ENCODE data around the gene SLC26A8. TPM values are rescaled to one million over a fixed set of nuclear protein-coding genes. Genes with fewer than 3 reads are reported as not detected.

The SLC26A8 gene
- total and polyA plus RNA-seq, 2 of the 13 experiments (the other 11 are each of a cell fraction or from before 2014, with no cell fraction given): 0.46 TPM; not detected in 1

DNA sequence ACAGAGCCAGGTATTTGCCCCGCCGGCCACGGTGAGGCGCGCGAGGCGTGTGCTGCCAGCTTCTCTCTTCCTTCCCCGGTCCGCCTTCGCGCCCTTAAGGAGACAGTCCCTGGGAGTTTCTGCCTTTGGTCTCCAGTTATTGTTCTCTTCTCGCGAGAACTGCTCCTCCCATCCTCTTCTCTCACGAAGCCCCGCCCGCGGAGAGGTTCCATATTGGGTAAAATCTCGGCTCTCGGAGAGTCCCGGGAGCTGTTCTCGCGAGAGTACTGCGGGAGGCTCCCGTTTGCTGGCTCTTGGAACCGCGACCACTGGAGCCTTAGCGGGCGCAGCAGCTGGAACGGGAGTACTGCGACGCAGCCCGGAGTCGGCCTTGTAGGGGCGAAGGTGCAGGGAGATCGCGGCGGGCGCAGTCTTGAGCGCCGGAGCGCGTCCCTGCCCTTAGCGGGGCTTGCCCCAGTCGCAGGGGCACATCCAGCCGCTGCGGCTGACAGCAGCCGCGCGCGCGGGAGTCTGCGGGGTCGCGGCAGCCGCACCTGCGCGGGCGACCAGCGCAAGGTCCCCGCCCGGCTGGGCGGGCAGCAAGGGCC is 3.2 kb upstream of the SLC26A8 start, which contains the start of gene MAPK14 (continued):
- no peak for TF ChIP-seq ZNF549 (CRISPR knock-in tag; IDR thresholded peaks at IDR 0.05)
- TF ChIP-seq, protein P1, sequence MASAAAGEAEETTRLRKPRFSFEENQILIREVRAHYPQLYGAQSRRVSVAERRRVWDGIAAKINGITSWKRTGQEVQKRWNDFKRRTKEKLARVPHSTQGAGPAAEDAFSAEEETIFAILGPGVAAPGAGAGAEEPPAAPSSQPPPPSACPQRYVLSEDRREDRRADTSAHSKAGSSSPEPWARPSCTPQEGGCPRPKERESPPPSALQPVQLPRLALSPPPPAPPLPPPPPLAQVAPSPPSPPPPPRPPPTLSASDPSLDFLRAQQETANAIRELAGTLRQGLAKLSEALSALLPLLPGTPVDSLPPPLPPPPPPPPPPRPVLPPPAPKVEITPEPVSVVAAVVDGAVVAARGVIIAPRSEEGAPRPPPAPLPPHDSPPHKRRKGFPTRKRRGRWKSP (CRISPR knock-in tag; IDR thresholded peaks at IDR 0.05): peak; percentile 95
- TF ChIP-seq U2AF2 (IDR thresholded peaks at IDR 0.05; ENCODE audit: low read depth, low read length): no peak
- no peak for TF ChIP-seq ELF4 (CRISPR knock-in tag; IDR thresholded peaks at IDR 0.05; ENCODE audit: borderline replicate concordance)
- no peak for TF ChIP-seq ZNF30 (CRISPR knock-in tag; IDR thresholded peaks at IDR 0.05)
- no peak for TF ChIP-seq ZNF839 (CRISPR knock-in tag; IDR thresholded peaks at IDR 0.05; ENCODE audit: borderline replicate concordance)
- TF ChIP-seq PHF20 (CRISPR knock-in tag; IDR thresholded peaks at IDR 0.05): 0 out of 2 replicates have a peak, but pooled peaks have one; percentile 36
- no peak; the same call in 1 of the 2 replicates for TF ChIP-seq ZNF557 (CRISPR knock-in tag; IDR thresholded peaks at IDR 0.05)
- peak; percentile 90 for TF ChIP-seq PHF8 (CRISPR knock-in tag; IDR thresholded peaks at IDR 0.05)
- TF ChIP-seq HNF4G (IDR thresholded peaks at IDR 0.05; ENCODE audit: borderline replicate concordance, low read depth, low read length): peak; percentile 4; the same call in 1 of the 2 replicates
- TF ChIP-seq HNF4G (CRISPR knock-in tag; IDR thresholded peaks at IDR 0.05; ENCODE audit: borderline replicate concordance, low read depth): no peak
- TF ChIP-seq, protein P2, sequence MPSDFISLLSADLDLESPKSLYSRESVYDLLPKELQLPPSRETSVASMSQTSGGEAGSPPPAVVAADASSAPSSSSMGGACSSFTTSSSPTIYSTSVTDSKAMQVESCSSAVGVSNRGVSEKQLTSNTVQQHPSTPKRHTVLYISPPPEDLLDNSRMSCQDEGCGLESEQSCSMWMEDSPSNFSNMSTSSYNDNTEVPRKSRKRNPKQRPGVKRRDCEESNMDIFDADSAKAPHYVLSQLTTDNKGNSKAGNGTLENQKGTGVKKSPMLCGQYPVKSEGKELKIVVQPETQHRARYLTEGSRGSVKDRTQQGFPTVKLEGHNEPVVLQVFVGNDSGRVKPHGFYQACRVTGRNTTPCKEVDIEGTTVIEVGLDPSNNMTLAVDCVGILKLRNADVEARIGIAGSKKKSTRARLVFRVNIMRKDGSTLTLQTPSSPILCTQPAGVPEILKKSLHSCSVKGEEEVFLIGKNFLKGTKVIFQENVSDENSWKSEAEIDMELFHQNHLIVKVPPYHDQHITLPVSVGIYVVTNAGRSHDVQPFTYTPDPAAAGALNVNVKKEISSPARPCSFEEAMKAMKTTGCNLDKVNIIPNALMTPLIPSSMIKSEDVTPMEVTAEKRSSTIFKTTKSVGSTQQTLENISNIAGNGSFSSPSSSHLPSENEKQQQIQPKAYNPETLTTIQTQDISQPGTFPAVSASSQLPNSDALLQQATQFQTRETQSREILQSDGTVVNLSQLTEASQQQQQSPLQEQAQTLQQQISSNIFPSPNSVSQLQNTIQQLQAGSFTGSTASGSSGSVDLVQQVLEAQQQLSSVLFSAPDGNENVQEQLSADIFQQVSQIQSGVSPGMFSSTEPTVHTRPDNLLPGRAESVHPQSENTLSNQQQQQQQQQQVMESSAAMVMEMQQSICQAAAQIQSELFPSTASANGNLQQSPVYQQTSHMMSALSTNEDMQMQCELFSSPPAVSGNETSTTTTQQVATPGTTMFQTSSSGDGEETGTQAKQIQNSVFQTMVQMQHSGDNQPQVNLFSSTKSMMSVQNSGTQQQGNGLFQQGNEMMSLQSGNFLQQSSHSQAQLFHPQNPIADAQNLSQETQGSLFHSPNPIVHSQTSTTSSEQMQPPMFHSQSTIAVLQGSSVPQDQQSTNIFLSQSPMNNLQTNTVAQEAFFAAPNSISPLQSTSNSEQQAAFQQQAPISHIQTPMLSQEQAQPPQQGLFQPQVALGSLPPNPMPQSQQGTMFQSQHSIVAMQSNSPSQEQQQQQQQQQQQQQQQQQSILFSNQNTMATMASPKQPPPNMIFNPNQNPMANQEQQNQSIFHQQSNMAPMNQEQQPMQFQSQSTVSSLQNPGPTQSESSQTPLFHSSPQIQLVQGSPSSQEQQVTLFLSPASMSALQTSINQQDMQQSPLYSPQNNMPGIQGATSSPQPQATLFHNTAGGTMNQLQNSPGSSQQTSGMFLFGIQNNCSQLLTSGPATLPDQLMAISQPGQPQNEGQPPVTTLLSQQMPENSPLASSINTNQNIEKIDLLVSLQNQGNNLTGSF (CRISPR knock-in tag; IDR thresholded peaks at IDR 0.05): peak; percentile 8; the same call in 1 of the 2 replicates
- TF ChIP-seq EEA1 (CRISPR knock-in tag; IDR thresholded peaks at IDR 0.05; ENCODE audit: borderline replicate concordance): peak; percentile 92; the same call in 1 of the 2 replicates
- TF ChIP-seq, protein P3, sequence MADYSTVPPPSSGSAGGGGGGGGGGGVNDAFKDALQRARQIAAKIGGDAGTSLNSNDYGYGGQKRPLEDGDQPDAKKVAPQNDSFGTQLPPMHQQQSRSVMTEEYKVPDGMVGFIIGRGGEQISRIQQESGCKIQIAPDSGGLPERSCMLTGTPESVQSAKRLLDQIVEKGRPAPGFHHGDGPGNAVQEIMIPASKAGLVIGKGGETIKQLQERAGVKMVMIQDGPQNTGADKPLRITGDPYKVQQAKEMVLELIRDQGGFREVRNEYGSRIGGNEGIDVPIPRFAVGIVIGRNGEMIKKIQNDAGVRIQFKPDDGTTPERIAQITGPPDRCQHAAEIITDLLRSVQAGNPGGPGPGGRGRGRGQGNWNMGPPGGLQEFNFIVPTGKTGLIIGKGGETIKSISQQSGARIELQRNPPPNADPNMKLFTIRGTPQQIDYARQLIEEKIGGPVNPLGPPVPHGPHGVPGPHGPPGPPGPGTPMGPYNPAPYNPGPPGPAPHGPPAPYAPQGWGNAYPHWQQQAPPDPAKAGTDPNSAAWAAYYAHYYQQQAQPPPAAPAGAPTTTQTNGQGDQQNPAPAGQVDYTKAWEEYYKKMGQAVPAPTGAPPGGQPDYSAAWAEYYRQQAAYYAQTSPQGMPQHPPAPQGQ (CRISPR knock-in tag; IDR thresholded peaks at IDR 0.05; ENCODE audit: borderline replicate concordance): no peak; the same call in 1 of the 2 replicates
- peak; percentile 81; the same call in 1 of the 2 replicates for TF ChIP-seq FOXJ3 (CRISPR knock-in tag; IDR thresholded peaks at IDR 0.05; ENCODE audit: borderline replicate concordance)
- no peak; the same call in 1 of the 2 replicates for TF ChIP-seq PLSCR1 (CRISPR knock-in tag; IDR thresholded peaks at IDR 0.05; ENCODE audit: borderline replicate concordance)
- TF ChIP-seq SMC3 (IDR thresholded peaks at IDR 0.05; ENCODE audit: low read length): peak; percentile 86
- TF ChIP-seq, protein P4, sequence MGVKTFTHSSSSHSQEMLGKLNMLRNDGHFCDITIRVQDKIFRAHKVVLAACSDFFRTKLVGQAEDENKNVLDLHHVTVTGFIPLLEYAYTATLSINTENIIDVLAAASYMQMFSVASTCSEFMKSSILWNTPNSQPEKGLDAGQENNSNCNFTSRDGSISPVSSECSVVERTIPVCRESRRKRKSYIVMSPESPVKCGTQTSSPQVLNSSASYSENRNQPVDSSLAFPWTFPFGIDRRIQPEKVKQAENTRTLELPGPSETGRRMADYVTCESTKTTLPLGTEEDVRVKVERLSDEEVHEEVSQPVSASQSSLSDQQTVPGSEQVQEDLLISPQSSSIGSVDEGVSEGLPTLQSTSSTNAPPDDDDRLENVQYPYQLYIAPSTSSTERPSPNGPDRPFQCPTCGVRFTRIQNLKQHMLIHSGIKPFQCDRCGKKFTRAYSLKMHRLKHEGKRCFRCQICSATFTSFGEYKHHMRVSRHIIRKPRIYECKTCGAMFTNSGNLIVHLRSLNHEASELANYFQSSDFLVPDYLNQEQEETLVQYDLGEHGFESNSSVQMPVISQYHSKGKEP (CRISPR knock-in tag; IDR thresholded peaks at IDR 0.05): peak; percentile 58; the same call in 1 of the 2 replicates
- TF ChIP-seq MIER2 (CRISPR knock-in tag; IDR thresholded peaks at IDR 0.05): peak; percentile 77
